Measurements from ENCODE around the gene ITIH2.

- TF ChIP-seq CTCF (IDR thresholded peaks at IDR 0.05) = no peak
- no peak for TF ChIP-seq POLR2A (IDR thresholded peaks at IDR 0.05)
Observed at GRCh38 chr10:7666253-7667023, 36.7 kb upstream of the ITIH2 start, which contains the start of gene ITIH5.

All from right lobe of liver (tissue), 4 donors.